ENCODE data around the gene BBIP1.

DNA sequence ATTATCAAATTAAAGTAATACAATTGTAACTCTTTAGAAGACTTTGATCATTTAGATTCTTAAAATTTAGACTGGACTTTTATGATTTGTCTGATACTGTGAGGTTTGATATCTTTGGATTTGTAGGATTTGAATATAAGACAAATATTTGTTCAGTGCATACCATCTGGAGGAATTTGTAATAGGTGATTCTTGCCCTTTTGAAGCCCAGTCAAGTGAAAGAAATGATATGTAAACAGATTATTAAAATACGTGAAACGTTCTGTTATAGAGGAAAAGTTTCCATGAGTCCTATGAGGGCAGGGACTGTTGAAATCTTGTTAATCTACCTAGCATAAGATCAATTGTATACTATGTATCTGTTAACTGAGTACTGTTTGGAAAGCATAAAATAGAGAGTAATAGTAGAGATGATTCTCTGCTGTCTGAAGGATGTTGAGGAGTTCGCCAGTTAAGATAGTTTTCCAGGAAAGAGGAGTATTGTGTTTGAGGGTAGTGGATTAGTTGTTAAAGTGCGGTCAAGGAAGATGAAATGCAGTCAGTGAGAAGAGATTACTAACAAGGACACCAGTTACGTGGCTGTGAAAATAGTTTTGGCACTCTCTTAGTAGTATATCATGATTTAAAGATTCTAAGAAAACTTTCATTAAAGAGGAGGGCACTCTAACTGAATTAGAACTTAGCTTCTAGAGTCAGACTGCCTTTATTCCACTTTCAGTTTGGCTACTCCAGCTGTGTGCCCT, 32.9 kb downstream of the BBIP1 start:
- TF ChIP-seq, protein P1, sequence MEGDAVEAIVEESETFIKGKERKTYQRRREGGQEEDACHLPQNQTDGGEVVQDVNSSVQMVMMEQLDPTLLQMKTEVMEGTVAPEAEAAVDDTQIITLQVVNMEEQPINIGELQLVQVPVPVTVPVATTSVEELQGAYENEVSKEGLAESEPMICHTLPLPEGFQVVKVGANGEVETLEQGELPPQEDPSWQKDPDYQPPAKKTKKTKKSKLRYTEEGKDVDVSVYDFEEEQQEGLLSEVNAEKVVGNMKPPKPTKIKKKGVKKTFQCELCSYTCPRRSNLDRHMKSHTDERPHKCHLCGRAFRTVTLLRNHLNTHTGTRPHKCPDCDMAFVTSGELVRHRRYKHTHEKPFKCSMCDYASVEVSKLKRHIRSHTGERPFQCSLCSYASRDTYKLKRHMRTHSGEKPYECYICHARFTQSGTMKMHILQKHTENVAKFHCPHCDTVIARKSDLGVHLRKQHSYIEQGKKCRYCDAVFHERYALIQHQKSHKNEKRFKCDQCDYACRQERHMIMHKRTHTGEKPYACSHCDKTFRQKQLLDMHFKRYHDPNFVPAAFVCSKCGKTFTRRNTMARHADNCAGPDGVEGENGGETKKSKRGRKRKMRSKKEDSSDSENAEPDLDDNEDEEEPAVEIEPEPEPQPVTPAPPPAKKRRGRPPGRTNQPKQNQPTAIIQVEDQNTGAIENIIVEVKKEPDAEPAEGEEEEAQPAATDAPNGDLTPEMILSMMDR (IDR thresholded peaks at IDR 0.05; ENCODE audit: insufficient read depth, low read length, poor library complexity, severe bottlenecking) = no peak
- no peak for TF ChIP-seq EZH2phosphoT487 (conservative IDR thresholded peaks at IDR 0.05; ENCODE audit: low read length)
